GM12865 (cell line): ENCODE measurements around the gene KIAA1217.

Experiments
- DNase-seq: peaks from one replicate; pipeline ENCODE4 v3.0.0; 2010; ENCODE audit warnings: low read depth
- H3K4me3 ChIP-seq: 2 replicates; pipeline ENCODE4 v1.5.1; 2011; ENCODE audit warnings: mild to moderate bottlenecking, low read depth, low read length, control low read depth
- CTCF ChIP-seq: IDR thresholded peaks from 2 replicates; pipeline ENCODE4 v1.5.1; 2011; ENCODE audit warnings: low read length, control low read depth, low read depth, inconsistent platforms; ENCODE audit not compliant: insufficient read depth; ENCODE audit errors: missing control alignments

The KIAA1217 gene

GRCh38 chr10:24544776-24545175 is 335.8 kb downstream of the KIAA1217 start:
- no peak overlapping the region for H3K4me3 ChIP-seq
- no peak for DNase-seq
- no peak for TF ChIP-seq CTCF

- no peak for TF ChIP-seq CTCF
- H3K4me3 ChIP-seq, result no peak overlapping the region
- DNase-seq, result no peak
These were observed 336.6 kb downstream of the KIAA1217 start for GRCh38 chr10:24545585-24545984.

GRCh38 chr10:24550680-24551079 is 341.7 kb downstream of the KIAA1217 start:
- DNase-seq, result no peak
- TF ChIP-seq CTCF, result no peak

GRCh38 chr10:24551161-24551560 is 342.2 kb downstream of the KIAA1217 start:
- no peak for DNase-seq
- TF ChIP-seq CTCF, result no peak
- no peak overlapping the region for H3K4me3 ChIP-seq

More at GRCh38 chr10:24550680-24551079, 341.7 kb downstream of the KIAA1217 start:
- no peak overlapping the region for H3K4me3 ChIP-seq

- peak; percentile 13 for TF ChIP-seq CTCF
These were observed 343.5 kb downstream of the KIAA1217 start for GRCh38 chr10:24552346-24553016.

GRCh38 chr10:24553051-24553612 is 344.2 kb downstream of the KIAA1217 start:
- TF ChIP-seq CTCF, result no peak
- DNase-seq, result no peak
- H3K4me3 ChIP-seq, result no peak overlapping the region

More at GRCh38 chr10:24552346-24553016, 343.5 kb downstream of the KIAA1217 start:
- H3K4me3 ChIP-seq, result no peak overlapping the region
- DNase-seq, result peak; percentile 48
